Umbilical cord (tissue), 2 donors: ENCODE results near the gene DSTYK. TPM values are rescaled to one million over a fixed set of nuclear protein-coding genes. Genes with fewer than 3 reads are reported as not detected.
A peak's percentile ranks its signal among the peaks of the same experiment; 100 is the strongest.
"Not testable (repeated sequence)": the region's sequence is repeated elsewhere in the genome, so short reads cannot be mapped to it uniquely, and the experiment has no call there.

ENCODE experiments used
- DNase-seq: peaks from one replicate; pipeline ENCODE4 v3.0.0-alpha.2; 2015; ENCODE audit warnings: low spot score
- total RNA-seq: library from RNA; depleted of rRNA; stranded (reverse); fragments of >200 nt; gene quantifications from one replicate; pipeline ENCODE4 v1.2.3, GENCODE V29; 2014; ENCODE audit warnings: low replicate concordance; ENCODE audit not compliant: insufficient read depth

The DSTYK gene
- total RNA-seq, 1 donor from 2014 or later: 14.0 TPM

DNA sequence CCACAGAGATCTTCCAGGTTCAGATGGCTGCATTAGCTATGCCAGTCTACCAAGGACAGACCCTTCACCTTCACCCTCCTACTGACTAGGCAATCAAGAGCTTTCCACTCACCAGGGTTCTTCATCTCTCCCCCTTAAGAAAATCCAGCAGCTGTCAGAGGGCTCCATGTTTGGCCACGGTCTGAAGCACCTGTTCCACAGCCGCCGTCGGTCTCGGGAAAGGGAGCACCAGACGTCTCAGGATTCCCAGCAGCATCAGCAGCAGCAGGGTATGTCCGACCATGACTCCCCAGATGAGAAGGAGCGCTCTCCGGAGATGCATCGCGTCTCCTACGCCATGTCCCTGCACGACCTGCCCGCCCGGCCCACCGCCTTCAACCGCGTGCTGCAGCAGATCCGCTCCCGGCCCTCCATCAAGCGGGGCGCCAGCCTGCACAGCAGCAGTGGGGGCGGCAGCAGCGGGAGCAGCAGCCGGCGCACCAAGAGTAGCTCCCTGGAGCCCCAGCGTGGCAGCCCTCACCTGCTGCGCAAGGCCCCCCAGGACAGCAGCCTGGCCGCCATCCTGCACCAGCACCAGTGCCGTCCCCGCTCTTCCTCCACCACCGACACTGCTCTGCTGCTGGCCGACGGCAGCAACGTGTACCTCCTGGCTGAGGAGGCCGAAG, 30.0 kb upstream of the DSTYK start:
- DNase-seq: no peak

- DNase-seq: no peak
Observed at GRCh38 chr1:205240569-205240968, 29.1 kb upstream of the DSTYK start.

GRCh38 chr1:205240118-205240517, 28.6 kb upstream of the DSTYK start:
- DNase-seq: peak; percentile 74

GRCh38 chr1:205239078-205239477, 27.6 kb upstream of the DSTYK start:
- DNase-seq: no peak

- DNase-seq: no peak
Observed at GRCh38 chr1:205237526-205238484, 26.3 kb upstream of the DSTYK start.

DNA sequence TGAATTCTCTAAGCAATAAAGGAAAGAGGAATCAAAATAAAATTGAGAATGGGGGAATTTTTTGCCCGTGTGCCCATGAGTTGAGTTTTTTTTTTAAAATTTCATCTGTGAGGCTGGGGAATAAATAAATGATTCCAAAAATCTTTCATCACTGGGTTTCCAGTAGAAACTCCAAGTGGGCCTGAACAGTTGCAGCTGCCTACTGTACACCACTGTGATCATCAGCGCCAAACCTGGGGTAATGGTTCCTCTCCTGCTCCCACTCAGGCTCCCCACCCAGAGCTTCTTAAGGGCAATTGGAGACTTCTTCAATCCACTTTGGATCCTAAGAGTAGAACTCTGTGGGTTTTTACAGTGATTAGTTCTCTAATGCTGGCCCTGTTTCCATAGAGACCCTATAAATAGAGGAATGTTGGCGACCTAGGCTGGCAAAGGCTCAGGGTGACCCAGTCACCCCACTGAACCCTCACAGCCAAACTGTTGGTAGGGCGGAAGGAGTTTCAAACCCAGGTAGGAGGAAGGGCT, 25.5 kb upstream of the DSTYK start:
- no peak for DNase-seq

DNA sequence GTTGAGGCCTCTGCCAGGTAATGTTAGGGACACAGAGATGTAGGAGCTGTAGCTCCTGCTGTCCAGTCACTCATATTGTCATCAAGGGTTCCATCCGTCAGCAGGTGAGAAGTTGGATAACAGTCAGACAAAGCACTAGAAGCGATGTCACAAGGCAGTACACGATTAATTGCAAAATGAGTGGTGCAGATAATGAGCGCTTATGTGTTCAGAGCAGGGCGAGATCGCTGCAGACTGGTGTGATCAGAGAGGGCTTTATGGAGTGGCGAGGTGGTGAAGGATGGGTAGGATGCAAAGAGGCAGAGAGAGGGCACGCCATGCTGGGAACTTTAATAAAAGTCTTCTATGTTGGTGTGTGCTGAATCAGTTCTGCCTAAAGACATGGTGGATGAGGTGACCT, 25.0 kb upstream of the DSTYK start:
- DNase-seq: no peak

DNA sequence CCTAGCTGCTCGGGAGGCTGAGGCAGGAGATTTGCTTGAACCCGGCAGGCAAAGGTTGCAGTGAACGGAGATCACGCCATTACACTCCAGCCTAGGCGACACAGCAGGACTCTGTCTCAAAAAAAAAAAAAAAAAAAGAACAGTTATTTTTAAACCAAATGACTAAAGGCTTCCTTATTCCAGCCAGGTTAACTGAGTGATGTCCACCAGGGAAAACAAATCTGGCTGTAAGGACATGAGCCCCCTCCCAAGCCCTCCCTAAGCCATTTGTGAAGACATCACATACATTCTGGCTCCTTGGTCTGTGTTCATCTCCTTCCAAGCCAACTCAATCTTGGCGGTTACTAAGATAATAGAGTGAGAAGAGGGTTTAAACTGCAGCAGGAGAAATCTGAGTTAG, 24.4 kb upstream of the DSTYK start:
- no peak for DNase-seq

DNA sequence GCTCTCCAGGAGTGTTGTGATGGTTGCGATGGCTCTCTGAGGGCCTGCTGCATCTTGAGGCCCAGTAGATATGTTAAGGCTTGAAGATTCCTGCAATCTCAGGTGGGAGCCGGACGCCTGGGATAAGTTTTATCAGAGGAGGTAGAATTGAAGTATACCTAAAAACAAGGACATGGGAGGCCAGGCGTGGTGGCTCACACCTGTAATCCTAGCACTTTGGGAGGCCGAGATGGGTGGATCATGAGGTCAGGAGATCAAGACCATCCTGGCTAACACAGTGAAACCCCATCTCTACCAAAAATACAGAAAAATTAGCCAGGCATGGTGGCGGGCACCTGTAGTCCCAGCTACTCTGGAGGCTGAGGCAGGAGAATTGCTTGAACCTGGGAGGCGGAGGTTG, 22.5 kb upstream of the DSTYK start:
- not testable (repeated sequence) for DNase-seq

DNA sequence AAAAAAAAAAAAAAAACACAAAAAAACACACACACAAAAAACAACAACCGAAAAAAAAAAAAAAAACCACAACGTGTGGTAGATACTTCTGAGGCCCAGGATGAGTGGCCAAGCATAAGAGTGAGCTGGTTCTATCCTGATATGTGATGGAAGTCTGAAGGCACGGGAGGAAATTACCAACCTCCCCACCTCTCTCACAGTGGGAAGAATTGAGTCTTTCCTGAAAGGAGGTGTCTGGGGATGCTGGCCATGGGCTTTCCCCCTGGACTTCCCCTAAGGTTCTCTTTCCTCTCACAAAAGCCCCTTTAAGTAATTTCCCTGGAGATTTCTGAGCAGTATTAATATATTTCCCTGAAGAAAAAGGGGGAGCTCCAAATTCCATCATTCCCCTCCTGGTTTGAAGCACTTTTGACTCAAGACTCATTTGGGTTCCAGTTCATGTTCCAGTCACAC, 21.5 kb upstream of the DSTYK start:
- no peak for DNase-seq

GRCh38 chr1:205232127-205232820, 20.8 kb upstream of the DSTYK start:
- no peak for DNase-seq

DNA sequence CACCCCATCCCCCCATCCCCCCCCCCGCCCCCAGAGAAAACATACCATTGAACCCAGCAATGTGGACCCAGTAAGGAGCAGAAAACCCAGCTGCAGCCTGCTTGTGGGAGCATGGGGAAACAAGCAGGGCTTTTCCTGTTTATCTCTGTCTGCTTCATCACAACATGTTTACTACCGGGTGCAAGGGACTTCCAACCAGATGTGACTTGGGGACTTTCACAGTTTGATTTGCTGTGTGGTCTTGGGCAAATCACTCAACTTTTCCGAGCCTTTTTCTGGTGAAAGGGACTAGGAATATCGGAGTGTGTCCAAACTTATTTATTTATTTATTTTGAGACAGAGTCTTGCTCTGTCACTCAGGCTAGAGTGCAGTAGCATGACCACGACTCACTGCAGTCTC, 19.5 kb upstream of the DSTYK start:
- DNase-seq: no peak

GRCh38 chr1:205229916-205230700, 18.6 kb upstream of the DSTYK start:
- DNase-seq: no peak

- DNase-seq: peak; percentile 72
Observed at GRCh38 chr1:205229399-205229871, 17.9 kb upstream of the DSTYK start.

DNA sequence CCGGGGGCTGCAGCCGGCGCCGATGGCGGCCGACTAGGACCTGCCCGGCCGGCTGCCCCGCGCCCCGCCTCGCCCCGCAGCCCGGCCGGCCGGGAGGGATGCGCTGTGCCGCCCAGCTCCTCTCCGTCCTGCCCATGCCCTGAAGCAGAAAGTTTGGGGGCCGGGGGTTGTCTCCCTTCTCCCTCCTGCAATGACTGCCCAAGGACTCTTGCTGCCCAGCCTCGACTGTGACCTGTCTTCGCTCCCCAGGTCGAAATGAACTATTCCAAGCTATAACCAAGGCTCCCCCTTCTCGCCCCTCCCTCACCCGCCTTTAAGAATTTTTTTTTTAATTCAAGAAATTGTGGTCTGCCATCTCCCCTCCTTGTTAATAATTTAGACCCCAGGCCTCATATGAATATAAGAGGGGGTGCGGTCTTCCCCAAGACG, 16.6 kb upstream of the DSTYK start:
- no peak for DNase-seq

DNA sequence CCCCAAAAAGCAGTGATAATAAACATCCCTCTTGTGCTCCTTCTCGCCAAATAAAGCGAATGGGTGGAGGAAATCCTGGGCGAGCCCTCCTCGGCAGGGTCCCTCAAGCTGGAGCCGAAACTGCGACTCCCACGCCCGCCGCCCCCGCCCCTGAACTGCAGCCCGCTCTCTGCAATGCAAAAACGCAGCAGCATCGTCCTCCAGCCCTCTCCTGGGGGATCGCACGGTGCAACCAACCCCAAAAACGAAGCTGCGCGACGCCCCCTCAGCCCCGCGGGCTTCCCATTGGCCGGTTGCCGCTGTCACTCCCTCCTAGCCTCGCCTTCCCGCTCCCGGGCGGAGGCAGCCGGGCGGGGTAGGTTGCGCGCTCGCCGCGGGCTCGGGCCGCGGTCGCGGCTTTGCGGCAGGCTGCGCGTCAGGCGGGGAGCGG, 16.1 kb upstream of the DSTYK start, which contains the start of gene TMCC2:
Gene TMCC2, plus strand, starts transcription at position 363 of the 430 bp plus-strand sequence. CDS start 619 bp downstream, outside the sequence.
- peak; percentile 94 for DNase-seq

- DNase-seq: peak; percentile 31
Observed at GRCh38 chr1:205226868-205227583, 15.5 kb upstream of the DSTYK start.

DNA sequence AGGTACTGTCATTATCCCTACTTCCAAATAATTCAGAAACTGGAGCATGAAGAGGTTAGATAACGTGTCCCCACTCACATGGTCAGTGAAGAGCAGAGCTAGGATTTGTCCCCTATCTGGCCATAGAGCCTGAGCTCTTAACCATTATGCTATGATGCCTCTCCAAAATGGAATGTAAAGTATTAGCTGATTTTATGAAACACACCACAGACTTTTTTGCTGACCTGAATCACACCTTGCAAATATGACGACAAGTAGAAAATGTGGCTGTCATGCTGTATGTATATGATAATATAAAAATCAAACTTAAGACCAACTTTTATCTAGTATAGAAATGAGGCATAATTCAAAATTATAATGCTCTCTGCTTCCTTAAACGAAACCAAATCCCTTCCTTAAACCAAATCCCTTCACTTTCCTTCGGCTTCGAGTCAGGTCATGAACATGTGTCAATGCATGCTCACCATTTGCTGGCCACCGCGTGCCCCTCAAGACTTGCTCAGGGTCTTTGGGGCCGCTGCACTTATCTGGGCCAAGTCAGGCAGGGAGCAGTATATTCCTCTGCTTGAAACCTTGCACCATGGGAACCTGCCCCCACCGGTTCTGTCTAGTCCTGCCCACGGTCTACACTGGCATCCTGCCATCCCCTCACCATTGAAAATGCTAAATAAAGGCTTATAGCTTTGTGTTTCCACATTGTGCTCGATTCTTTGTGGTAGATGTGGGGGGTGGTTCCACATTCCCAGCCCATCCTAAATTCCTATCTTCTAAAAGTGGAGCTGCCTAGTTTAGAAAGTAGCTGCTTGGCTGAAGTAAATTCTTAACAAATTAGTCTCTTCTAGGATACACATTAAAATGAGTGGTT, 14.6 kb upstream of the DSTYK start:
- DNase-seq: no peak

GRCh38 chr1:205224736-205225135, 13.2 kb upstream of the DSTYK start:
- DNase-seq: no peak
